ENCODE measurements around the gene JAM3. TPM values are rescaled to one million over a fixed set of nuclear protein-coding genes. Genes with fewer than 3 reads are reported as not detected.
A peak's percentile ranks its signal among the peaks of the same experiment; 100 is the strongest.
"Not testable (repeated sequence)": the region's sequence is repeated elsewhere in the genome, so short reads cannot be mapped to it uniquely, and the experiment has no call there.

JAM3 gene
- total RNA-seq, 1 donor from 2014 or later: 49.5 TPM

DNA sequence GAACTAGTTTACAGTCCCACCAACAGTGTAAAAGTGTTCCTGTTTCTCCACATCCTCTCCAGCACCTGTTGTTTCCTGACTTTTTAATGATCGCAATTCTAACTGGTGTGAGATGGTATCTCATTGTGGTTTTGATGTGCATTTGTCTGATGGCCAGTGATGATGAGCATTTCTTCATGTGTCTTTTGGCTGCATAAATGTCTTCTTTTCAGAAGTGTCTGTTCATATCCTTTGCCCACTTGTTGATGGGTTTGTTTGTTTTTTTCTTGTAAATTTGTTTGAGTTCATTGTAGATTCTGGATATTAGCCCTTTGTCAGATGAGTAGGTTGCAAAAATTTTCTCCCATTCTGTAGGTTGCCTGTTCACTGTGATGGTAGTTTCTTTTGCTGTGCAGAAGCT, 44.9 kb downstream of the JAM3 start:
- DNase-seq: not testable (repeated sequence)

DNA sequence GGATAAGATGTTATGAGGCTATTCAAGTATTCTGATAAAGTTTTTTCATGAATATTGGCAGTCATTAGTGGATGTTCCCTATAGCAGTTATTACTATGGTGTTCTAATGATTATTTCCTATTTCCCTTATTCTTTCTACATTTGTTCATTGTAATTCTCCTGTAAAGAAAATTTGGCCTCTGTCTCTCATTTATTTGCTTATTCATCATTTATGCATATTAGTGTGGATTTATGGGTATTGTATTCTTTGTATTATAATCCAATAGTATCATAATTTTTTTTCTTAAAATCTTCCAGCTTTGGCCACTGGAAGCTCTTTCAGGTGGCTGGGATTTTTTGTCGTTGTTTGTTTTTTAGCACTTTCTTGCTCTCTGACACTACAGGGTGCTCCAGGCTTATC, 47.3 kb downstream of the JAM3 start:
- no peak for DNase-seq

DNA sequence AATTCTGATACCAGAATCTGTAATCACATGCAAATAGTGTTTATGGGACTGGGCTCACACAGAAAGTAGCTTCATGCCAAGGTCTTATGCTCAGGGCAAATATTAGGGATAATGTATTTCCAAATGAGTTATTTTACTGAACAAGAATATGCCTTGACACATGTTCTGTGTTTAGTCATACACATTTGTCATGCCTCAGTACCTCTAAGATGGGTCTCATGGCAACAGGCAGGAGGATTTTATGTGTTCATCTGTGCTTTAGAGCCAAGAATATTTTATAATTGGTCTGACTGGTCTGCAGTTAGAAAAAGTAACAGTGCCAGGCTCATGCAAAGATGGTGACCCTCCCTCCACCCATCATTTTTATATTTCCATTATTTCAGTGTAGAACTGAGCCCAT, 49.1 kb downstream of the JAM3 start:
- DNase-seq: no peak

GRCh38 chr11:134119094-134119493, 50.2 kb downstream of the JAM3 start:
- peak; percentile 43 for DNase-seq

DNA sequence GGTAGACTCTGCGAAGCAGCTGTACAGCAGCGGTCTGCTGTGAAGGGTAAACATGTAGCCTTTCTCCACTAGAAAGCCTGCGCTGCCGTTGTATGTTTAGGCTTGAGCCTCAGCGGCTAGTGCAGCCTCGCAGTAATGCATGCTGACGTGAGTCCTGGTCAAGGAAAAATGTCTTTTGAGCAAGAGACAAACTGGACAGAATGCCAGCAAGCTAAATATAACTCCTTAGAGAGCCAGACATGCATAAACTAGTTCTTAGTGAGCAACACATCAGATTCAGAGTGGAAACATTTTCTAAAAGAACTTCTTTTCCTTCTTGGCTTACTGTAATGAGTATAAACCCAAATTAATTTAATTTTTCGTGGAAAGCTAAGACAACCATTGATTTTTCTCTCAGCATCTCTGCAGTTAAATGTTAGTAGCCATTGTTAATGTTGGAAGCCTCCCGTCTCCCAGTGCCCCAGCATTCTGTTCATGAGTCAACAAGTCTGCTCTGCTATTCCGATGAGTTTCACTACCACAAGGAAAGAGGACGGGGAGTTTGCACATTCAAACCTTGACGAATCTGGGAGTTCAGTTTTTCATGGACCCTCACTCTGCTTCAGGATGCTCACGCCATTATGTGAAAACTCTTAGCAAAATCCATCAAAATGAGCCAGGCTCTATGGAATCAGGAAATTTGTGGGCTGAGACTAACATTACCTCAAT, 51.4 kb downstream of the JAM3 start:
- peak; percentile 63 for DNase-seq

DNA sequence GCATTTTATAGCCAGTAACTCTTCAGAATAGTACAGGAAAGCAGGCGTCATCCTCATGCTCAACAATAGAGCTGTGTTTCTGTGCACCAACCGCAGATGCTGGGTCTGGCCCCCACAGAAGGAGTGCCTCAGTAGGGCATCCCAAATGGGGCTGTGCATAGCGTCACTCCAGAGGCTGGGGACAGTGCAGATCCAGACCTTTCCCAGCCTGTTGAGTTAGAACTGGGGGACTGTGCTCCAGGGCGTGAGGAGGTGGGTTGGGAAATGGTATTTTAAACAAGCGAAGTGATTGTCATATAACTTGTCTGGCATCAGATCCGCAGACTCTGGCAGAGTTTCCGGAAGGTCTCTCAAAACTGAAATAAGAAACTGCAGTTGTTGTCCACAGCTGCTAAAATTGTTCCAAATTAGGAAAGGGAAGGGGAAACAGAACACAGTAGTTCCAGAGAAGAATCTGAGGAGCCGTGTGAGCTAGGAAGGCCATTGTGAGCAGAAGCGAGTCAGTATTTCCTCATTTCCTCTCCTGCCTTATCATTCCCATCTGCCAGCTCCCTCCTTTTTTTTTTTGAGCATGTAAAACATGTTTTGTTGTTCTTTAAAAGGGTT, 52.2 kb downstream of the JAM3 start:
- DNase-seq: peak; percentile 90

DNA sequence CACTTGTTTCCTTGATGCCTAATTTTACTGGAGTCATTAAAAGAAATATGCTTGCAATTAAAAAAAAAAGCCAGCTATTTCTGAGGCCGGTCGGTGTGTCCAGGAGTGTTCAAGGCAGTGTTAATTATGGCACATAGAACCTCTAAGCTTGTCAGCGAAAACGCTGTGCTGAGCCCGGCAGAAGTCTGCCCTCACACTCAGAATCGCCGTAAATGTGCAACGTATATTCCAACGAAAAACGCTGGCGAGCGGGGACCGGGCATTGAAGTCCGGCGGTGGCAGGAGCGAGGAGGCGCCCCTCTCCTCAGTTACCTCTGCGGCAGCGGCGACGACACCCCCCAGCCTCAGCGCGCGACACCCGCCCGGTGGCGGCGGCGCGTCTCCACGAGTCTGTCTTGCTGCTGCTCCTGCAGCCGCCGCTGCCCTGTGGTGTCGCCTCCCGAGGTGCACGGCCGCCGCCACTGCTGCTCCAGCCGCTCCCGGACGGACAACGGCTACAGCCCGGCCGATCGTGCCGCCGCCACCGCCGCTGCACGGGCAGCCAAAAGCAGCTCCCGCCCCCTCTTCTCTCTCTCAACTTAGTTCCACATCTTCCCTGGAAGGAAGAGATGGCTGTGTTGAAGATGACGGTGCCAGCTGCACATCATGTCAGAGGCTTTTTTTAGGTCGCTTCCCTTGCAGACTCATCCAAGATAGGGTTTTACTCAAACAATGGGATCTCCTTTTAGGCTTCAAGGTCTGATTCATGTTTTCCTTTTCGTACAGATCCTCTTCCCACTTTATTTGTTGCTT, 56.0 kb downstream of the JAM3 start:
- peak; percentile 74 for DNase-seq

DNA sequence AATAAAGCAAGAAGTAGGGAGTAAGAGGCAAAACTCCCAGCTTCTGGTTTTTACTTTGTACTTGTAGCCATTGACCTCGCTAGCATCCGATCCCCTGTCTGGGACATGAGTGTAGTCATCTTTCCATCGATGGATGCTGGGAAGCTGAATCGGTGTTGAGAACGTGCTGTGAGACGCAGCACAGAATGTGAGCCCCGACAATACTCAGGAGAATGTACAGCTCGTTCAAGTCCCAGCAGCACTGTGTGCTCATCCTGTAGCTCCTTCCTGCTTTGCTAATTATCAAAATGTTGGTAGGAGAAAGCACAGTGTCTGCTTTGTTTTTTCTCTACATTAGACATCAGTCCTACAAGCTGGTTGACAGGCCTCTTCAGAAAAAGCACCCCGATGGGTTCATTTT, 56.6 kb downstream of the JAM3 start:
- peak; percentile 55 for DNase-seq

DNA sequence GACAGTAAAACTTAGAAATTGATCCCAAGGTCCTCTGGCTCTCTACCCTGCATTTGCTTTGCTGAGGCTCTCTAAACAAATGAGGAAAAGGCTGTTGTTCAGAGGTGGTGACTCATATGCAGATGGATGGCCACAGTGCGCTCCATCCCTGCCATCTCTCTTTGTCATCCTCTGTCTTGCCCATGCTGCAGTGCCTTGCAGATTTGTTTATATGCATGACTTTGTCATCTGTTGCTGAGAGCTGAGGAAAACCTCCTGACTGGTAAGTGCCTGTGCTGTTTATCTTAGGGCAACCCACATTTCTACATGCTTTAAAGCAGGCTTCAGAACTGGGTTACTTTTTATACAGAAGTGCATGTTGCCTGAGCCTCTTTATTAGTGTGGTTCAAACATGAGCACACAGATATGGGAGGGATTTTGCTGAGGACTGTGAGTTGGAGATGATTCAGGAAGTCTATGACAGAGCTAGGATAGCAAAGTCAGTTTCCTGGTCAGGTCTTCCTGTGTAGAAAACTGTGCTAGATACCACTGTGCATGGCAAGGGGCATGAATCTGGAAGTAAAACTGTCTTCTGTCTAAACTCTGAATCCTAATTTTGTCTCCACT, 57.4 kb downstream of the JAM3 start:
- peak; percentile 77 for DNase-seq

DNA sequence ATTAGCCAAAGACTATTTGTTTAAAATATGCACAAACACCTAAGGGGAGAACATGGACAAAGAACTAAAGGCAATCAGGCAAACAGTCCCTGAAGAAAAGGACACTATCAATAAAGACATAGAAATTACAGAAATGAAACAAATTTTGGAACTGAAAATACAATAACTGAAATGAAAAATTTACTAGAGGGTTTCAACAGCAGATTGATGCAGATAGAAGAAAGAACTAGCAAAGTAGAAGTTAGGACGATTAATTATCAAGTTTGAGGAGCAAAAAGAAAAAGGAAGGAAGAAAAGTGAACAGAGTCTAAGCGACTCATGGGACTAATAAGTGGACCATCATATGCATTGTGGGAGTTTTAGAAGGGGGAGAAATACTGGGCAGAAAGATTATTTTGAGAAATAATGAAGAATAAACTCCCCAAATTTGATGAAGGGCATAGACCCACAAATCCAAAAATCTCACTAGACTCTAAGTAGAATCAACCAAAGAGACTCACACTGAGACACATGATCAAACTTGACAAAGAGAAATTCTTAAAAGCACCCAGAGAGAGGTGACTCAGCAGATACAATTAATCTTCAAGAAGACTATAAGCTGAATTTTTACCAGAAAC, 62.9 kb downstream of the JAM3 start:
- no peak for DNase-seq

- DNase-seq: peak; percentile 13
Measured at GRCh38 chr11:134132808-134133207, 63.9 kb downstream of the JAM3 start.

- DNase-seq: no peak
Measured at GRCh38 chr11:134134167-134134566, 65.3 kb downstream of the JAM3 start.

- no peak for DNase-seq
Measured at GRCh38 chr11:134138376-134138775, 69.5 kb downstream of the JAM3 start.

- DNase-seq: no peak
Measured at GRCh38 chr11:134139303-134139872, 70.5 kb downstream of the JAM3 start.

DNA sequence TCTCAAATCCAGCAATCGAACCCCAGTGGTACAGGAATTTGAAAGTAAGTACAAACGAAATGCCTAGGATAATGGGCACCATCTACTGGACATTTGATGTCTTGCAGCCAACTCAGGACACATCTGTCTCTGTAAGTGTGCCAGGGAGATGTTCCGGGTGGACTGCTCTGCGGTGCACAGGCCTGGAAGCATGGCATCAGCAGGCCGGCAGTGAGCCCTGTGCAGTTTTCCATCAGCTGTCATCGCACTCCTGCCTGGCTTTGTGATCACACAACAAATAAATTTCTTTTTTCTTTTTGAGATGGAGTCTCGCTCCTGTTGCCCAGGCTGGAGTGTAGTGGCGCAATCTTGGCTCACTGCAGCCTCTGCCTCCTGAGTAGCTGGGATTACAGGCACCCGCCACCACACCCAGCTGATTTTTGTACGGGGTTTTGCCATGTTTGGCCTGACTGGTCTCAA, 71.0 kb downstream of the JAM3 start:
- peak; percentile 92 for DNase-seq

DNA sequence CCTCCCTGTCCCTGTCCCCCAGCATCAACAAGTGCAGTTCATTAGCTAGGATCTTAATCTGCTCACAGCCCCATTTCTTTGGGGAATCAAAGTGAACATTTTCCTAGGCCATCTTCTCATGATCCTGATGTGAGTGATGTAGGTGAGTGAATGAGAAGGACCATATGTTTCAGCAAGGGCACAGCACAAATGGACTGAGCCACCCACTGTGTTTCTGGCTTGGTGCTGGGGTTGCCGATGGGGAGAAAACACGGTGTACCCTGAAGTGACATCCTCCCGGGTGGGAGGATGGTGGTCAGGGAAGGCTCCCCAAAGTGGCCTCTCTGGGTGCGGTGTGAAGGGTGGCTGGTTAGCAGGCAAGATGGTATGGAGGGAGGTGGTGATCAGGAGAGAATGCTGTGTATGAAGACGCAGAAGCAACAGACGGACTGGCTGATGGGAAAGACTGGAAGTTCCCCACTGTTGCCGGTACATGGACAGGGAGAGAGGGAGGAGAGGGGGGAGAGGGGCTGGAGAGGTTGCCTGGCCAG, 72.2 kb downstream of the JAM3 start:
- no peak for DNase-seq

DNA sequence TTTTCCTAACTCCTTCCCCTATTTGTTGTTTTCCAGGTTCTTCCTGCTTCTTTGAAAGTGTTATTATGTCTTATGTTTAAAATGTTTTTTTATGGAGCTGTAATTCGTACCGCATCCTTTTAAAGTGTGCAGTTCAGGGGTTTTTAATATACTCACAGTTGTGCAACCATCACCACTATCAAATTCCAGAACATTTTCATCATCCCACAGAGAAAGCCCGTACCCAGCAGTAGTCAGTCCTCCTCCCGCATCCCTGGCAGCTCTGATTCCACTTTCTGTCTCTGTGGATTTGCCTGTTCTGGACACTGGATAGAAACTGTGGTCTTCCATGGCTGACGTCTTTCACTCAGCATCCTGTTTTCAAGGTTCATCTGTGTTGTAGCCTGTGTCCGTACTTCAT, 73.7 kb downstream of the JAM3 start:
- no peak for DNase-seq

- DNase-seq: no peak
Measured at GRCh38 chr11:134143801-134144200, 74.9 kb downstream of the JAM3 start.

GRCh38 chr11:134144744-134145143, 75.9 kb downstream of the JAM3 start:
- DNase-seq: no peak

DNA sequence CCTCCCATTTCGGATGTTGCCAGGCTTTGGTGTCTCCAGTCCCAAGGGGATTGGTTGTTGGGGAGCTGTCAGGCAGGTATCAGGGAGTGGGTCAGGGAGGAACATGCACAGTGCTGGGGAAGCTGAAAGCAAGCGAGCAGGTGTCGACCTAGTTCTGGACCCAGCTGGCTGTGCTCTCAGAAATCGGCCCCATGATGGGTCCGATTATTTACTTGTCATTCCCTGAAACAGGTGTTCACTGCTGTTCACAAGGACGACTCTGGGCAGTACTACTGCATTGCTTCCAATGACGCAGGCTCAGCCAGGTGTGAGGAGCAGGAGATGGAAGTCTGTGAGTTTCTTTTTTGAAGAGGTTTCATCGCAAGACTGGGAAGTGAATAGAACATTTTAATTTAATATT, 76.8 kb downstream of the JAM3 start:
- DNase-seq: no peak

DNA sequence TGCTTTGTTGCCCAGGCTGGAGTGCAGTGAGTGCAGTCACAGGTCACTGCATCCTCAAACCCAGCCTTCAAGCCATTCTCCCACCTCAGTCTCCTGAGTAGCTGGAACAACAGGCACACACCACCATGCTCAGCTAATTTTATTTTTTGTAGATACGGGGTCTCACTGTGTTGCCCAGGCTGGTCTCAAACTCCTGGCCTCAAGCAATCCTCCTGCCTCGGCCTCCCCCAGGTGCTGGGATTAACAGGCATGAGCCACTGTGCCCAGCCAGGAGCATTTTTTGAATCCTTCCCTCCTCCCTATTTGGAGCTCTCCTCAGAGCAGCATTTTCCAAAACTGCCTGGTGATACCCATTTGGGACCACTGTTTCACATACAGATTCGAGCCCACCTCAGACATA, 77.7 kb downstream of the JAM3 start:
- DNase-seq: no peak

- no peak for DNase-seq
Measured at GRCh38 chr11:134149371-134149770, 80.5 kb downstream of the JAM3 start.

Measured in dermis blood vessel endothelial cell (primary cell).